HG03521 (cell line): ENCODE data around the gene SEPTIN2.
"Not testable (repeated sequence)": the region's sequence is repeated elsewhere in the genome, so short reads cannot be mapped to it uniquely, and the experiment has no call there.

ENCODE experiments used
- ATAC-seq: cut with Tn5 transposase; IDR thresholded peaks from one replicate; pipeline ENCODE4 v1.9.1; 2021; ENCODE audit warnings: mild to moderate bottlenecking, moderate library complexity; ENCODE audit not compliant: unreplicated experiment

The SEPTIN2 gene

DNA sequence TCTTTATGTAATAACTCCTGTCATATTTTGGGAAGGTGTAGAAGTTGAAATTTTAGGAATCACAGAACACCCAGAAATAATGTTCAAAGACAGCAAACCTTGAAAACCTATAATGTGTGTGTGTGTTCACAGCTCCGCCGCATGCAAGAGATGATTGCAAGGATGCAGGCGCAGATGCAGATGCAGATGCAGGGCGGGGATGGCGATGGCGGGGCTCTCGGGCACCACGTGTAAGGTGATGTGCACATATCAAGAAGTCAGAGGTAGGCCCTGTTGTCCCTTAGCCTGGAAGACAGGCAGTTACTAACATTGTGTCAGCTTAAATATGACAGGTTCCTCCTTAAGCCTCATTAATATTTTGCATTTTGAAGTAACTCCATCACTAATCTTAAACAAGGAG is 34.2 kb downstream of the SEPTIN2 start:
- ATAC-seq = no peak

DNA sequence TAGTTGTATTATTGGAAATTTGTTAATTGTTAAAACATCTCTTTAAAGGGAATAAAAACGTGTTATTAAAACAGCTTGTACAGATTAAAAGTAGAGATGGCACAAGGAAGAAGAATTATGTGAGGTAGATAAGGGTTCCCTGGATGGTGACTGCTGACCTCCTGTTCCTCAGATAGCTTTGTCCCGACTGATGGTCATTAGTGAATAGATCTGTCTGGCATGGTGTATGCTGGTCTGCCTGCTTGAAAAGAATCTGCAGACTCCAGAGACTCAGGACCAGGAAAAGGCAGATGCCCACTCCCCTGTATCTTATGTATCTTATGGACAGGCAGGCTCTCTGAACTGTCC is 34.8 kb downstream of the SEPTIN2 start:
- ATAC-seq = no peak

DNA sequence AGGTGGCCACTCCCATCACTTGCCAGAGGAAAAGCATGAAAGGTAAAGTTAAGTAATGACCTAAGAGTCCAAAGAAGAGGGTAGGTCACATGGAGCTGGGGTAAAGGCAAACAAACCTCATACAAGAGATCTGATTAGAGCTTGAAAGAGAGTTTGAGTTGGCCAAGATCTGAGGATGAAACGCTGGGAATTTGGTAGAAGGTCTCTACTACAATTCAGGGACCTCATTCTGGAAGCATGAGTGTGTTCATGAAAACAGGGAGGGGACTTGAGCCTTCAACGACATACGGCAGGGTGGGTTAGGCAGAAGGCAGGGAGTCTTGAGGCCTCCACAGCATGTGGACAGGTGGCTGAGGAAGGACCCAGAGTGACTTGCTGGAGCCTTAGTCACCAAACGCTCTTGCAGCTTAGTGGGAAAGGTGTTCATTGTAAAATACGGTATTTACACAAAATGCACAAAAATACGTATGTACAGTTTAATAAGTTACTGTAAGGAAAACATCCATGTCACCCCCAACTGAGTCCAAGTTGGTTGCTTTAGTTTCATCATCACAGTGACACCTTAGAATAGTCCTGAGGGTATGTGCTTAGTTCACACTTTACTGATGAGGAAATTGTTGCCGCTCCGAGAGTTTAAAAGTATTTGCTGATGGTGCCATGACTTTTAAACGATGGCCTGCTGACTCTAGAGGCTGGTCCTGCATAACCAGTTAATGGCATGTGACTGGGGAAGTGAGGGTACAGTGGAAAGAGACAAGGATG is 35.3 kb downstream of the SEPTIN2 start:
- ATAC-seq = no peak

DNA sequence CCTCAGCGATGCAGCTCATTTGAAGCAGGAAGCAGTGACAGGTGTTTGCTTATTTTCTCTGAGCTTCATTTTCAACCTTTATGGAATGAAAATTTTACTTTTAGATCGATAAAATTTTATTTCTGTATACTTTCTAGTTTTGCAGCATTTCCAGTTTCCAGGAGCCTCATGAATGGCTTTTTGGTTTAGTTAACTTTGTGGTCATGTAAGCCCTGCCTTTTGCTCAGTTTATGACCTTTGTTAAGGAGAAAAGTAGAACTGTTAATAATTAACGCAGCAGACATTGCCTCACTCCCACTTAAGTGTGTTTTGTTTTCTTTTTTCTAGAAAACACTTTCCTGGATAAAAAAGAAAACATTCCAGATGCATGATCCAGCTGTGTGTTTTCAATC is 35.9 kb downstream of the SEPTIN2 start:
- ATAC-seq = no peak

DNA sequence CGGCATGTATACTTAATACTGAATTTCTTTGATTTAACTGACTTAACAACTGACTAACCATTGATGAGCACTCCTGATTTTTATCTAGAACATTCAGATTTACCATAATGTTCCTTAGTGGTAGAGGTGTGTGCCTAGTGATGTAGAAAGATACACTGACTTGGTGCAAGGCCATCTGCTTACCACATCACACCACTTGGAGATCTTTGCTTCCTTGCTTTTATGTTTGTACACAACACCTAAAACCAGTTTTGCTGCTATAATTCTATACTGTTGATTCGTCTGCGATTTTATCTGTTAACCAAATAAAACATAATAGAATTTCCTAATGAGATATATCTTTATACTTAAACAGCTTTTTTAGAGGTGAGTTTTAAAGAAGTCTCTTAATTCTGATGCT is 36.5 kb downstream of the SEPTIN2 start:
- no peak for ATAC-seq

DNA sequence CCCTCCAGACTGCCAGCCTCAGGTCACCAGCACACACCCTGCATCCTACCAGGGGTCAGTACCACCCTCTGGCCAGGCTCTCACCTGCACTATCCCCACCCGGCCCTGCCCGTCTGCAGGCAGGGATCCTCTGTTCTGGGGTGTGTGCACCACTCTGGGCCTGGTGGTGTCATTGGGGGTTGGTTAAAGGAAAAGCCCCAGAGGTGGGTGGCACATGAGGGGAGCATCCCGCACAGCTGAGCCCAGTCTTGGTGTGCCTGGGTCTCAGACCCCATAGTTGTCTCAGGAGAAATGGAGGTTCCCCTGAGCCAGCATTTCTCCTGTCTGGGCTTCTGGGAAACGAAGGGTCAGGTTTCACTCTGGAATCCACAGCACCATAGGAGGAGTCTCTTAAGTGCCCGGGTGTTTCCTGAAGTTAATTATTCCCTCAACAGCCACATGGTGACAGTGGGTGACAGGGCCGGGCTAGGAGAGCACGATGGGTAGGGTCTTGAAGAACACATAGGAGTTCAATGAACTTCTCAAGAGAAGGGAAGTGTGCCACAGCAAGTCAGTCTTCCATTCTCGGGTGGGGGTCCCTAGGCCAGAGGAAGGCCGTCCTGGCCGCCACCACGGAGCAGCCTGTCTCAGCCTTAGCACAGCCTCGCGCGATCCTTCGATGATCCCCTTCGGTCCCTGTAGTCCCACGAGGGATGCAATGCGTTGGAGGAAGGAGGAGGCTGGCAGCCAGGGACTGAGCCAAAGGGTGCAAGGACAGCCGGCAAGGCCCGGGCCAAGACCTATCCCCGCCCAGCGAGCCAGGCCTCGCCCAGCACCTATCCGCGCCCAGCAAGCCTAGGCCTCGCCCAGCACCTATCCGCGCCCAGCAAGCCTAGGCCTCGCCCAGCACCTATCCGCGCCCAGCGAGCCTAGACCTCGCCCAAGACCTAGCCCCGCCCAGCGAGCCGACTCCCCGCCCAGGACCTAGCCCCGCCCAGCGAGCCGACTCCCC is 39.2 kb downstream of the SEPTIN2 start:
- peak; percentile 30 for ATAC-seq

DNA sequence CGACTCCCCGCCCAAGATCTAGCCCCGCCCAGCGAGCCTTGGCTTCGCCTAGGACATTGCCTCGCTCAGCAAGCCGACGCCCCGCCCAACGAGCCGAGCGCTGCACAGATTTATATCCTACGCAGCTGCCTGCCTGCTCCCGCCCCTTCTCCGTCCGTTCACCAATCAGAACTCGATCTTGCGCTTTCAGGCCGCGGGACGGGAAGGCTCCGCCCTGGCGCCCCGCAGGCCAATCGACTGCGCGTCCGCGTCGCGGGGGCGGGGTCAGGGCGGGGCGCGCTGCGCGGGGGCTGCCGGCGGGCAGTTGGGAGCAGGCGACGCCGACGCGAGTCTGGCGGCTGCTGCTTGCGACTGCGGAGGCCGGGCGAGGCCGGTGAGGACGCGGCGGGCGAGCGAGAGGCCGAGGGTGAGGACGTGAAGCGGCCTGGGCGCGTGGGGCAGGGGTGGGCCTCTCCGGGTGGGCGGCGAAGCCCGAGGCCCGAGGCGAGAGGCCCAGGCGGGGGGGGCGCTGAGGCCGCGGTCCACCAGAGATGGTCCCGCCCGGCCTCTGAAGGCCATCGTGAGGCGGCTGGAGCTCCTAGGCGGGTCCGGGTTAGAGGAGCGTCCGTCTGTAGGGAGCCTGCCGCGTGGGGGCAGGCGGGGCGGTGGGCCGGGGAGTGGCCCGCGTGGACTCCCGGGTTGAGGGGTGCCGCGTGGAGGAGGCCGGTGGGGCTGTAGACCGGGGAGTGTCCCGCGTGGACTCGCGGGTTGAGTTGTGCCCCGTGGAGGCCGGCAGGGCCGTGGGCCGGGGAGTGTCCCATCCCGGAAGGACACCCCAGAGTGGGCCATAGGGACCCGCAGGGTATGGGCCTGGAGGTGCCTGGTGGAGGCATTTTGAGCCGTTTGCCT is 40.5 kb downstream of the SEPTIN2 start, which contains the start of gene FARP2:
Gene FARP2, plus strand, starts transcription at position 303 of the 888 bp plus-strand sequence. CDS start 16,823 bp downstream, outside the sequence.
- ATAC-seq = peak; percentile 77

DNA sequence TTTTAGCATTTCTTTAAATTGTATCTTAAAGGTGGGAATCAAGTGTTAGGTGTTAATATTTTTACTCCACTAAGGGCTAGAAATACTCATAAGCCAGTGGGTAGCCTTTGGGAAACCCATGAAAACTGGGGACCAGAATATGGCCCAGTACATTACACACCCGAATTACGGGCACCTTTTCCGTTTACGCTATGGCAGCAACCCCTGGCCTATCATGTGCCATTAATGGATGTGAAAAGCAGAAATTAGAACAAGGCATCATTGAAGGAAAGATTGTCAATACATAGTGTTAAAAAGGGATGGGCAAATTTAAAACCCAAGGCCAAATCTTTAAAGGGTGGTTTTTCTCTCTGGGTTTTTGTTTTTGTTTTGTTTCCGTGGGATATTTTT is 41.1 kb downstream of the SEPTIN2 start:
- no peak for ATAC-seq

DNA sequence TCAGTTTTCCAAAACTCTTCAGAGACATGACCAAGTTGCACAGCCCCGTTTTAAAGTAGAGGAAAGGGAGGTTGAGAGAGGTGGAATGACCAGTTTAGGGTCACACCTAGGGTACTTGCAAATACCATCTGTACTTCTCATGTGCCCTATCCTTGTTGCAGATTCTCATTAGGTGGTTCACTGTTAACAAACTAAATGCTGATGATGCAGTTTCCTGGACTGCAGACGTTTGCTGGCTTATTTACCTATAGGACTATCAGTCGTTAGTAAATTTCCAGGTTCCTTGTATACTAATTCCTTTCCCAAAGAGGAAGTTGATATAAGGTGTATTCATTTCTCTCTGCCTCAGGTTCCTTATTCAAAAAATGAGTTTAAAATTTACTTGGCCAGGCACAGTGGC is 41.8 kb downstream of the SEPTIN2 start:
- ATAC-seq = no peak

DNA sequence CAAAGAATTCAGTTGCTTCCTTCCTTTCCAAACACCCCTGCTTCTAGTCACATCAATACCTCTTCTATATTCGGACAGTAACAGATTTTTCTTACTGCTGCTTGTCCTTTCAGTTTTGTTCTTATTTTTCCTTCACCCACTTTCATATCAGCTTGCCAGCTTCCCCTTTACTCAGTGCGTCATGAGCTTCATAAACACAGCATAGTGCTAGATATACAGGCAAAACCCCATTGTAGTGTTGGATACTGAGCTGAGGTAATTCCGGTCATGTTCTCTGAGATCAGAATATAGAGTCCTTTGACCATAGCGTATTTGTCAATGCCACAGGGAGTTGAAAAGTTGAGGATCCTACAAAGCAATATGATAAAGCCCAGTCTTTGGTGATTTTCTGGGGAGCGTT is 42.7 kb downstream of the SEPTIN2 start:
- ATAC-seq = no peak

DNA sequence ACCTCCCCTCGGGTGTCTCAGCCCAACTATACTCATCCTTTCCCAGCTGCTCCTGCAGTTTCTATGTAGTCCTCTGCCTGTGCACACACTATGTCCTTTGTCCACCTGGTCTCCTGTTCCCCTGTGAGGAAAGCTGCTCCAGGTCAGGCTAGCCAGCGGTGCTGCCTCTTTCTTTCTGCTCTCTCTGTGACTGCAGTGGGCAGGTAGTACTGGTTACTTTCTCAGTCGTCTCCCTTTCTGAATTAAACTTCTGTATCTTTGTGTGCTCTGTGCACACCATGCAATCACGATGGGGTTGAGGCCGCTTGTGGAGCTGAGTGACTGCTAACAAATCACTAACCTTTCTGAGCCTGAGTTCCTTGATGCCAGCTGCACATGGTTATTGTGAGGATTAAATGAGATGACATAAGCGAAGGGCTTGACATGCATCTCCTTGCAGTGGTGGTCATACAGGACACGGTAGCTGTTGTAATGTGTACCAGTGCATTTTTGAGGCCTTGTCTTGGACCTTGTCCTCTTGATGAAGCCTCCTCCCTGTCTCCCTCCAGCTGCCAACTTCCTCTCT is 43.8 kb downstream of the SEPTIN2 start:
- no peak for ATAC-seq

DNA sequence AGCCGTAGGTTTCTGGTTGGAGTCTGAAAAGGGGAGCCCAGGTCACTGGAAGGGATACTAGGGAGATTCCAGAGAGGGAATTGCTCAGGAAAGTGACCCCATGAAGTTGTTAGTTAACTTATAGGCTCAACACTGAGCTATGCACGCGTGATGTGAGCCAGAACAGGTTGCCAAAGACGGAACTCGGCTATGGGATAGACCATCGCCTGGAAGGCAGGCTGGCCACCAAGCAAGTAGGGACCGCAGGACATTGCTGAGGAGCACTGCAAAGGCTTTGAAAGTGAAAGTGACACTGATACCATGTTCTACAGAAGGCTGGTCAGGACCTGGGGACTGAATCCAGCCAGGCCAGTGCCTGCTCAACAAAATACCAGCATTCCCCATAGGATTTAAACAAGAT is 47.7 kb downstream of the SEPTIN2 start:
- no peak for ATAC-seq

DNA sequence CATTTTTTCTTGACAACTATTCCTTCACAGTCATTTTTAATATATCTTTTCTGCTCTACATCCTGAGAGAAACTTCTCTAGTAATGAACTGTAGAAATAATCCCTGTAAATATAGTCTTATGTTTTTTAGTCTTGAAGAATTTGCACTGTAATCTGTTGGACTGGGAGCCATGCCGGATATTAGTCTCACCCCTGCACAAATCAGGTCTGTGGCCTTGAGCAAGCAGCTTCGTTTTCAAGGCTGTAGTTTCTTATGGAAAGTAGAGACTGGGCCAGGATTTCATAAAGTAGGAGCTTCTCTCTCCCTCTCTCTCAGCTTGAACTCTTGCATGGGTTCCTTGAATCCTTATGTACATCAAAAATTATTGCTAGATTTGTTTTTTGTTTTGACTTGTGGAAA is 49.1 kb downstream of the SEPTIN2 start:
- ATAC-seq = no peak

DNA sequence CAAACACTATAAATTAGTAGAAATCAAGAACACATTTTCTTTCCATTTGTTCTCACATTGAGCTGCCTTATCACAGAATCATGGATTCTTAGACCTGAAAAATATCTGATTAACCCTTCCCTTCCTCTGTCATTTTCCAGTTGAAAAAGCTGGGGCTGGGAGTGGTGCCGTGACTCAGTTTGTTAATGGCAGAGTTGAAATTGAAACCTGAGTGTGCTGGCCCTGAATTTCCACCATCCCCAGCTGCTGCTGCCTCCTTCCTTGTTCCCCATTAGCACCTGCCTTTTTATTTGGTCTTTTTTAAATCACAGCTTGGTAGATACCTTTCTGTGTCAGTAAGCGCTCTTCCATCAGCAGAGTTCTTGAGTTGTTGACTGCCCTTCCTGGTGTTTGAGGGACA is 51.0 kb downstream of the SEPTIN2 start:
- ATAC-seq = no peak

DNA sequence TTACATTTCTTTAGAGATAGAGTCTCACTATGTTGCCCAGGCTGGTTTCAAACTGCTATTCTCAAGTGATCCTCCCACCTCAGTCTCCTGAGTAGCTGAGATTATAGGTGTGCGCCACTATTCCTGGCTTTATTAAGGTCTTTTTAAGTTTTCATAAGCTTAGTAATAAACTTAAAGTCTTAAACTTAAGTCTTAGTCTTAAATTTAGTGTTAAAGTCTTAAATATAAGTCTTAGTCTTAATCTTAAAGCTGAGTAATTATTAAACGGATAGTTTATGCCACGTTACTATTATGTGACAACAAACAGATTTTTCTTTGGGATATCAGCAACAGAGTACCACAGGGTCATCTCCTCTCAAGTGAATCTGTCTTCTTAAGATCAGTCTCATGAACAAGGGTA is 52.9 kb downstream of the SEPTIN2 start:
- no peak for ATAC-seq

DNA sequence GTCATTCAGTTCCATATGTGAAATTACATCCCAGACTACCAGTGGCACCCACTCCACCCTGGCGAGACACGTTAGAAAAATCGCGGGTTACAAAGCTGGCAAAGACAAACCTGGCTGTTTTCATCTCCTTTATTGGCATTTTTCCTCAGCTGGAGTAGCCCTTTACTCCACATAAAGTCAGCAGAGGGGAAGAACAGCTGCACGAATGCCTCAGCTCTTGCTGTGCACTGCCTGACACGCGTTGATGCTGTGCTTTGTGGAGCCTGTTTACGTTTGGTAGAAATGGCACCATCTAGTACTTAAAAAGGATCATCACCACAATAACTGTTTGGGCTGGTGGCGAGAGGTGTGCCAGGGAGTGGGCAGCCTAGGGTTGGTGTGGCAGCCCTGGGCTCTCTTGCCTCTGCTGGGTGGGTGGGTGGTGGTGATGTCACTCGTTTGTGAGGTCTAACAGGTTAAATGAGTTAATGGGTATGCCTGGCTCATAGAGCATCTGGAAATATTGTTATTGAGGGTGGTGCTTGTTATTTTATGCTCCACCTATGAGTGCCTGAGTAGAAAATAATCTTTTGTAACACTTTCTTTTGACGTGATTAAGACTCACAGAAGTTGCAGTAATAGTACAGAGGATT is 56.8 kb downstream of the SEPTIN2 start:
- no peak for ATAC-seq

DNA sequence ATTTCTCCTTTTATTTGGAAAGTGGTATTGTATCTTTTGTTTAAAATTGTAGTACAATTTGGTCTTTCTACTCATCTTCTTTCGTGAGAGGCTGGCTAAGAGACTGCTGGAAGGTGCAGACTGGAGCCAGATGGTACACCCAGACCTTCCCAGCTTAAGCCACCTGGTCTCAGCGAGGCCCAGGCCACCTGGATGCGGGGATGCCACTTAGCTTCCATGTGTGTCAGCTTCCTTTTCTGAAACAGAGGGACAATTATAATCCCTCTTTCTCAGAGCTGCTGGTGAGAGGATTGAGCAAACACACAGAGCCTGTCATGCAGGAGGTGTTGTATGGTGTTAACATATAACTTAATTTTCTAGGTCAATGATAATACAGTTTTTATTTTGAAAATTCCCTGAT is 57.7 kb downstream of the SEPTIN2 start:
- no peak for ATAC-seq

DNA sequence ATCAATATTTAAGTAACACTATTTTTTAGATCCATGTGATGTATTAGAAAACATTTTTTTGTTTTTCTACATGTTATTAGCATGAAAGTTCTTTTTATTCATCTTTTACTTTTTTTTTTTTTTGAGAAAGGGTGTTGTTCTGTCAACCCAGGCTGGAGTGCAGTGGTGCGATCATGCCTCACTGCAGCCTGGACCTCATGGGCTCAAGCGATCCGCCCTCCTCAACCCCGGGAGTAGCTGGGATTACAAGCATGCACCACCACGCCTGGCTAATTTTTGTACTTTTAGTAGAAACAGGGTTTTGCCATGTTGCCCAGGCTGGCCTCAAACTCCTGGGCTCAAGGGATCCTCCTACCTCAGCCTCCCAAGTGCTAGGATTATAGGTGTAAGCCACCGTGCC is 58.2 kb downstream of the SEPTIN2 start:
- not testable (repeated sequence) for ATAC-seq

DNA sequence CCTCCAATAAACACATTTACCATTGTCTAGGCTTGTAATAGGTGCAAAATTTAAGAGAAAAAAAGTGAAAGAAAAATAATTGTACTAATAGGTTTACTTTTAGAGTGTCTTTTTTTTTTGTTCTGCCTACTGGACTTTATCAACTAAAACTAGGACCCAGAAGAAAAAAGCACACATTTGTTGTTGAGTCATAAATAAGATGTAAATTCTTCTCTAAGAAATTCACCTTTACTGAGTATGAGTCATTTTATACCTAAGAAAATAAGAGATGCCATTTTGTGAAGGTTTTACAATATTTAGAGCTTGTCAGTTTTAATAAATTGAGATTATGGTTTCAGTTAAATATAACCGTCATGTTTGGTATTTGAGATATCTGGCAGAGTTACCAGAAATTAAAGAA is 59.6 kb downstream of the SEPTIN2 start:
- ATAC-seq = no peak

DNA sequence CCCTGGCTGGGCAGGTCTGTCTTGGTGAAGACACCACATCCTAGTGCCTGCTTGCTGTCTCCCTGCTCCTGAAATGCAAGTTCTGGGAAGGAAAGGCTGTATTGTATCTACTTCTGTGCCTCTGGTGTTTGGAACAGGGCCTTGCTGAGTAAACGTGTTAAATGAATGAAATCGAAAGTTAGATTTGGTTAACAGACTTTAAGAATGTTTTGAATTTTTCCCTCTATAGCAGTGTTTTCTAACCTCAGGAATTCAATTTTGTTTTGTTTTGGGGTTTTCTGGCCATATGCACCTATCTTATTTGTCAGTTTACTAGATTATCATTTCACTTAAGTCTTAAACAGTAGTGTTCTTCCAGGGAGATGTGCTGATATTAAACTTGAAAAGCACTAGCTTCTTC is 61.1 kb downstream of the SEPTIN2 start:
- ATAC-seq = no peak
